ENCODE data around the gene LGALS9.
A peak's percentile ranks its signal among the peaks of the same experiment; 100 is the strongest.
"Not testable (repeated sequence)": the region's sequence is repeated elsewhere in the genome, so short reads cannot be mapped to it uniquely, and the experiment has no call there.

Gene LGALS9

GRCh38 chr17:27651411-27652345 lies 20.7 kb downstream of the LGALS9 start:
- DNase-seq (ENCODE audit: low read depth in 2 of 3, low spot score in 1 of 3) = peak; percentile 55 to 76 (median 59)

- not testable (repeated sequence) for DNase-seq (ENCODE audit: low read depth in 2 of 3, low spot score in 1 of 3)
Observed at GRCh38 chr17:27653449-27653971, 22.5 kb downstream of the LGALS9 start.

GRCh38 chr17:27654136-27654535 lies 23.1 kb downstream of the LGALS9 start:
- no peak for DNase-seq (ENCODE audit: low read depth in 2 of 3, low spot score in 1 of 3)

GRCh38 chr17:27654654-27655524 lies 23.9 kb downstream of the LGALS9 start:
- DNase-seq (ENCODE audit: low read depth in 2 of 3, low spot score in 1 of 3) = peak; percentile 68 to 73 (median 73)

GRCh38 chr17:27655525-27656111 lies 24.6 kb downstream of the LGALS9 start:
- DNase-seq (ENCODE audit: low read depth in 2 of 3, low spot score in 1 of 3) = not testable (repeated sequence)

GRCh38 chr17:27656620-27657019 lies 25.6 kb downstream of the LGALS9 start:
- DNase-seq (ENCODE audit: low read depth in 2 of 3, low spot score in 1 of 3) = not testable (repeated sequence)

GRCh38 chr17:27657620-27658019 lies 26.6 kb downstream of the LGALS9 start:
- no peak for DNase-seq (ENCODE audit: low read depth in 2 of 3, low spot score in 1 of 3)

- no peak for DNase-seq (ENCODE audit: low read depth in 2 of 3, low spot score in 1 of 3)
Observed at GRCh38 chr17:27659683-27660082, 28.7 kb downstream of the LGALS9 start.

GRCh38 chr17:27660436-27660835 lies 29.4 kb downstream of the LGALS9 start:
- DNase-seq (ENCODE audit: low read depth in 2 of 3, low spot score in 1 of 3) = no peak

- no peak for DNase-seq (ENCODE audit: low read depth in 2 of 3, low spot score in 1 of 3)
Observed at GRCh38 chr17:27663936-27664605, 33.1 kb downstream of the LGALS9 start.

- no peak for DNase-seq (ENCODE audit: low read depth in 2 of 3, low spot score in 1 of 3)
Observed at GRCh38 chr17:27664606-27664965, 33.6 kb downstream of the LGALS9 start.

- DNase-seq (ENCODE audit: low read depth in 2 of 3, low spot score in 1 of 3) = no peak
Observed at GRCh38 chr17:27665549-27665948, 34.6 kb downstream of the LGALS9 start.

- not testable (repeated sequence) for DNase-seq (ENCODE audit: low read depth in 2 of 3, low spot score in 1 of 3)
Observed at GRCh38 chr17:27666270-27666669, 35.3 kb downstream of the LGALS9 start.

GRCh38 chr17:27666831-27667560 lies 36.0 kb downstream of the LGALS9 start:
- DNase-seq (ENCODE audit: low read depth in 2 of 3, low spot score in 1 of 3) = no peak

GRCh38 chr17:27667656-27668487 lies 36.9 kb downstream of the LGALS9 start:
- DNase-seq (ENCODE audit: low read depth in 2 of 3, low spot score in 1 of 3) = no peak

GRCh38 chr17:27668488-27668823 lies 37.5 kb downstream of the LGALS9 start:
- no peak for DNase-seq (ENCODE audit: low read depth in 2 of 3, low spot score in 1 of 3)

- DNase-seq (ENCODE audit: low read depth in 2 of 3, low spot score in 1 of 3) = no peak
Observed at GRCh38 chr17:27669136-27669535, 38.1 kb downstream of the LGALS9 start.

GRCh38 chr17:27669850-27670249 lies 38.9 kb downstream of the LGALS9 start:
- DNase-seq (ENCODE audit: low read depth in 2 of 3, low spot score in 1 of 3) = no peak
